Measurements from ENCODE around the gene ATF2.

The ATF2 gene

GRCh38 chr2:175167792-175168563 is at the start of gene ATF2:
Gene ATF2, minus strand, starts transcription at chr2:175168203. Its CDS starts 31,760 bp downstream, at chr2:175136443.
- DNase-seq (ENCODE audit: low read depth): peak; percentile 95

- no peak for DNase-seq (ENCODE audit: low read depth)
Measured at GRCh38 chr2:175207741-175208438, 39.9 kb upstream of the ATF2 start.

- no peak for DNase-seq (ENCODE audit: low read depth)
Measured at GRCh38 chr2:175206866-175207265, 38.9 kb upstream of the ATF2 start.

GRCh38 chr2:175205523-175205922 is 37.5 kb upstream of the ATF2 start:
- no peak for DNase-seq (ENCODE audit: low read depth)

GRCh38 chr2:175203621-175204496 is 35.9 kb upstream of the ATF2 start:
- peak; percentile 18 for DNase-seq (ENCODE audit: low read depth)

- DNase-seq (ENCODE audit: low read depth): no peak
Measured at GRCh38 chr2:175195012-175195411, 27.0 kb upstream of the ATF2 start.

- no peak for DNase-seq (ENCODE audit: low read depth)
Measured at GRCh38 chr2:175188761-175189160, 20.8 kb upstream of the ATF2 start.

GRCh38 chr2:175187378-175187777 is 19.4 kb upstream of the ATF2 start:
- DNase-seq (ENCODE audit: low read depth): no peak

- no peak for DNase-seq (ENCODE audit: low read depth)
Measured at GRCh38 chr2:175183674-175184073, 15.7 kb upstream of the ATF2 start.

- DNase-seq (ENCODE audit: low read depth): no peak
Measured at GRCh38 chr2:175181877-175182308, 13.9 kb upstream of the ATF2 start.

- DNase-seq (ENCODE audit: low read depth): peak; percentile 81
Measured at GRCh38 chr2:175181104-175181876, 13.3 kb upstream of the ATF2 start, which contains the start of gene ATP5MC3. Gene ATP5MC3, minus strand, starts transcription at chr2:175181710. Its CDS starts 317 bp downstream, at chr2:175181393.

- DNase-seq (ENCODE audit: low read depth): peak; percentile 32
Measured at GRCh38 chr2:175180701-175181103, 12.7 kb upstream of the ATF2 start.

- DNase-seq (ENCODE audit: low read depth): no peak
Measured at GRCh38 chr2:175176624-175177023, 8.6 kb upstream of the ATF2 start.

- no peak for DNase-seq (ENCODE audit: low read depth)
Measured at GRCh38 chr2:175175896-175176295, 7.9 kb upstream of the ATF2 start.

GRCh38 chr2:175175320-175175719 is 7.3 kb upstream of the ATF2 start:
- no peak for DNase-seq (ENCODE audit: low read depth)

- no peak for DNase-seq (ENCODE audit: low read depth)
Measured at GRCh38 chr2:175170659-175171304, 2.8 kb upstream of the ATF2 start.

- no peak for DNase-seq (ENCODE audit: low read depth)
Measured at GRCh38 chr2:175169191-175169590, 1.2 kb upstream of the ATF2 start.

- no peak for DNase-seq (ENCODE audit: low read depth)
Measured at GRCh38 chr2:175168564-175168945, 552 bp upstream of the ATF2 start.

- DNase-seq (ENCODE audit: low read depth): no peak
Measured at GRCh38 chr2:175167076-175167791, 769 bp downstream of the ATF2 start.

- no peak for DNase-seq (ENCODE audit: low read depth)
Measured at GRCh38 chr2:175166216-175166824, 1.7 kb downstream of the ATF2 start.
